GM11168 (cell line): Measurements from ENCODE around the gene OR52M1.

Experiments
- in situ Hi-C: fragments of 300-500 bp; cut with MboI; formaldehyde crosslinking; loops from one replicate; pipeline ENCODE4 v1.12.0; 2022; ENCODE audit warnings: low sequenced_read_pairs; ENCODE audit not compliant: unreplicated experiment

The OR52M1 gene

GRCh38 chr11:4559527-4560440 lies 14.8 kb downstream of the OR52M1 start:
- in situ Hi-C loops = no loop called here

GRCh38 chr11:4560467-4560866 lies 15.5 kb downstream of the OR52M1 start:
- in situ Hi-C loops = no loop called here

- in situ Hi-C loops = no loop called here
Observed at GRCh38 chr11:4565371-4565770, 20.4 kb downstream of the OR52M1 start.

- in situ Hi-C loops = no loop called here
Observed at GRCh38 chr11:4569075-4569474, 24.1 kb downstream of the OR52M1 start.

- in situ Hi-C loops = no loop called here
Observed at GRCh38 chr11:4576880-4577279, 31.9 kb downstream of the OR52M1 start.

DNA sequence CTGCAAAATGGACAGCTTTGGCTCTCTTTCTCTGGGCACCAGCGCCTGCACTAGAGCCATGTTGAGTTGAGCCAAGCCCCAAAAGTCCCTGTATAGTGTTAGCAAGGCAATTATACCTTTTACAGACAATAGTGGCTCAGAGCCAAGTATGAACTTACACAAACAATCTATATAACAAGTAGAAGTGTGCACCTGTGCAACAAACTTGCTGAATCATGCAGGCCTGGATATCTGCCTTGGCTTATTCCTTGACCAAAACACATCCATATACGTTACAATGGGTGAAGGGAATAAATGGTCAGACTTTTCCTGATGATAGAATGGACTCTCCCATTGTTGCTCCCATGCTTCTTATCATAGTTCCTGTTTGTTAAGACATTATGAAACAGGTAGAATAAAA lies 32.8 kb downstream of the OR52M1 start:
- in situ Hi-C loops = no loop called here

DNA sequence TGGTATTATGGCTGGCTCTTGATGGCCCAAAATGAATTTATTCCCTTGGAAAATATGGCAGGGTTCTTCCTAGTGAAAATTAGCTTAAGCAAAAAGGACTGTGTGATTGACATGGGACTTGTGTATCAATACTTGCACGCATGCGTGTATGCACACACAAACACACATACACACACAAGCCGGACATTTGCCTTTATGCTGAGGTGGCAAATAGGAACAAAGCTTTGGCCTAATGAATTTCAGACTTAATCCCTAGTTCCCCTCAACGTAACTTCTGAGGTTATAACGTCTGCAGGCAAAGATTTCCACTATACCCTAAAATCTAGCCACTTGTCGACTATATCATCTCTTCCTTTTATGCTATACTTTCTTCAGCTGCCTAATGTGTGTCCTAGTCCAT lies 33.6 kb downstream of the OR52M1 start:
- in situ Hi-C loops = no loop called here

DNA sequence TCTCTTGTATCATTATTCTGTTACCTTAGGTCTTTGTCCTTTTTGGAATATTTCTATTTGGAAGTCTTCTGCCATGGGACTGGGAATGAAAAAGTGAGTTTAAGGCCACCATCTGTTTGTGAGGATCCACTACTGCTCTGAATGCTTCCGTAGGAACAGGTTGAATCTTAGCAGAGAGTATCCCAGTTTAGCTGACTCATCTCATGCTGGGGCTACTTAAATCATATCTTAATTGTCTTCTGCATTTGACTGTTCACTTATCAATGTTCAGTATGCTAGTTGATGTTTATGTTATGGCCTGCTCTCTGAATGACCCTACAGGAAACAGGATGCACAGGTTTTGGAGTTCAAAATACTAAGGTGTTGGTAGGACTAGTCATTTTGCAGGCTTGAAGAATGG lies 35.1 kb downstream of the OR52M1 start:
- in situ Hi-C loops = no loop called here

GRCh38 chr11:4581443-4581842 lies 36.5 kb downstream of the OR52M1 start, which contains the start of gene OR52I2:
TSS of gene OR52I2 (plus strand) at chr11:4581743.
- in situ Hi-C loops = no loop called here

DNA sequence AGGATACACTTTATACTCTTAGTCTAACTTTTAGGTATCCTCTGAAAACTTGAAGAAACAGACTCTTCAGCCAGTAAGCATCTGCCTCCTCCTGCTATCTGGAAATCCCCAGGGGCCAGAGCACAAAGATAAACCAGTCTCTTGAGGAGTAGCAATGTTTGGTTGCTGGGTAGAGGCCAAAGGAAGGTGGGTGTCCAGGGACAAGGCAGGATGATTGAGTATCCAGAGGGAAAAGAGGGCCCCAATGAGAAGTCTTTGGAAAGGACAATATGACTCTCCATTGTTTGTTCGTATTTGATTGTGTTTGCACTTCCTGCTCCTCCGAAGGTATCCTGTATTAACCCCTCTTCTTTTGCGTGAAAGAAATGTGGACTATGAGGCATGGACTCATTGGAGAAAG lies 44.0 kb downstream of the OR52M1 start:
- in situ Hi-C loops = no loop called here

DNA sequence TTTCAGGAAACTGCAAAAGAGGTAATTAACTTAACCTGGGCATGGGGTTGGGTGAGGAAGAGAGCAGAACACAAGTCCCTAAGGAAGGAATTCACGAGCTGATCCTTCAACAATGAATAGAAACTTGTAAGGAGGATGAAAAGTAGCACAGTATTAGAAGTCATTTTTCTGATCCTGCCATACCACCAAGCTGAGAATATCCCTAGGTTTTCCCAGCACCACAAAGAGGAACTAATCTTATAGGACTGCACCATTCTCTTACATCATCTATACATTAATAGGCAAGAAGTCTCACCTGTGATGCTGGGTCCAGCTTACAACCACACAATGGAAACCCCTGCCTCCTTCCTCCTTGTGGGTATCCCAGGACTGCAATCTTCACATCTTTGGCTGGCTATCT lies 48.7 kb downstream of the OR52M1 start, which contains the start of gene OR52I1:
TSS of gene OR52I1 (plus strand) at position 301 of the 400 bp plus-strand sequence. CDS start at position 301, 0 bp downstream.
- in situ Hi-C loops = no loop called here
